Stimulated activated naive CD4-positive, alpha-beta T cell (primary cell): ENCODE data around the gene PLET1.

ENCODE experiments used
- DNase-seq, 6 experiments: peaks; one replicate each; lab custom pipeline; 2025; lab: John Stamatoyannopoulos, UW

The PLET1 gene

GRCh38 chr11:112238041-112238440, 22.6 kb downstream of the PLET1 start:
- no peak for DNase-seq

- no peak for DNase-seq
Measured at GRCh38 chr11:112237451-112237850, 23.2 kb downstream of the PLET1 start.

GRCh38 chr11:112235750-112236390, 24.8 kb downstream of the PLET1 start:
- no peak for DNase-seq

GRCh38 chr11:112231952-112232351, 28.7 kb downstream of the PLET1 start:
- no peak for DNase-seq

- DNase-seq: no peak
Measured at GRCh38 chr11:112229746-112230433, 30.8 kb downstream of the PLET1 start.

- DNase-seq: no peak
Measured at GRCh38 chr11:112229159-112229558, 31.5 kb downstream of the PLET1 start.

GRCh38 chr11:112228706-112229105, 32.0 kb downstream of the PLET1 start:
- no peak for DNase-seq

- DNase-seq: no peak
Measured at GRCh38 chr11:112227471-112227870, 33.2 kb downstream of the PLET1 start.

GRCh38 chr11:112226831-112227401, 33.7 kb downstream of the PLET1 start:
- DNase-seq: no peak

GRCh38 chr11:112226062-112226830, 34.4 kb downstream of the PLET1 start, which contains the start of gene PTS:
Gene PTS, plus strand, starts transcription at chr11:112226428. Its CDS starts 16 bp downstream, at chr11:112226444.
- peak; percentile 69 to 95 (median 84) for DNase-seq

GRCh38 chr11:112225753-112226061, 35.0 kb downstream of the PLET1 start:
- no peak for DNase-seq

GRCh38 chr11:112223754-112224532, 36.7 kb downstream of the PLET1 start:
- no peak for DNase-seq

- no peak for DNase-seq
Measured at GRCh38 chr11:112223121-112223520, 37.5 kb downstream of the PLET1 start.

GRCh38 chr11:112222303-112222702, 38.4 kb downstream of the PLET1 start:
- DNase-seq: no peak

- DNase-seq: no peak
Measured at GRCh38 chr11:112221274-112221835, 39.3 kb downstream of the PLET1 start.

- peak; percentile 5 to 80 (median 44) for DNase-seq
Measured at GRCh38 chr11:112219476-112220232, 41.0 kb downstream of the PLET1 start.

GRCh38 chr11:112216561-112217105, 44.0 kb downstream of the PLET1 start:
- no peak for DNase-seq

- DNase-seq: no peak
Measured at GRCh38 chr11:112215621-112216020, 45.0 kb downstream of the PLET1 start.

- DNase-seq: no peak
Measured at GRCh38 chr11:112213753-112214152, 46.9 kb downstream of the PLET1 start.

- DNase-seq: no peak
Measured at GRCh38 chr11:112212710-112213109, 48.0 kb downstream of the PLET1 start.
